IPS-18a (cell line): ENCODE results near the gene TMEM107.

Experiments used
- H3K27ac ChIP-seq: one replicate; pipeline ENCODE4 v1.5.1; 2013; ENCODE audit warnings: low read length
- H3K27me3 ChIP-seq: one replicate; pipeline ENCODE4 v1.6.1; 2013; ENCODE audit warnings: mild to moderate bottlenecking, low read length; ENCODE audit not compliant: control insufficient read depth, insufficient read depth
- H3K36me3 ChIP-seq: one replicate; pipeline ENCODE4 v1.6.1; 2013; ENCODE audit warnings: low read depth, low read length; ENCODE audit not compliant: control insufficient read depth
- H3K4me1 ChIP-seq: one replicate; pipeline ENCODE4 v1.6.1; 2013; ENCODE audit warnings: low read depth, low read length; ENCODE audit not compliant: control insufficient read depth
- H3K4me3 ChIP-seq: one replicate; pipeline ENCODE4 v1.5.1; 2013; ENCODE audit warnings: low read length
- H3K9ac ChIP-seq: one replicate; pipeline ENCODE4 v1.6.1; 2013; ENCODE audit warnings: mild to moderate bottlenecking, low read length, moderate library complexity
- H3K9me3 ChIP-seq: one replicate; pipeline ENCODE4 v1.6.1; 2013; ENCODE audit warnings: low read depth, low read length; ENCODE audit not compliant: control insufficient read depth

The TMEM107 gene

DNA sequence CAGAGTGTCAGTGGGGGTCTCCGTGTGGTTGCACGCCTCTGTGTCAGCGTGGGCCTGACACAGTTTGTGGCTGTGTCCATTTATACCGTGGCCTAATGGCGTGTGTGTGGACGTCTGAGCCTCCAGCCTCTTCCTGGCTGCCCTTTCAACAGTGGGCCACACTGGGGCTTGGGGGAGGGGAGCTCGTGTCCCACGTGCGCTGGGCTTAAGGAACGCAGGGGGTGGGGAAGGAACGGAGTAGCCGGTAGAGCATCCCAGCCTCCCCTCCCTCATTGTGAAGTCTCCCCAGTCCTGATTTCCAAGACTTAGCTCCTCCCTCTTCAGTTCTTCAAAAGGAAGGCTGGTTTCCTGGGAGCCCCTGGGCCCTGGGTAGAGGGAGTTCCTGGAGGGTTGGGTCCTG lies 42.8 kb downstream of the TMEM107 start:
- H3K27ac ChIP-seq = no peak overlapping the region
- H3K9me3 ChIP-seq = no peaks in the 10 kb centered on the region
- H3K9ac ChIP-seq = no peak overlapping the region
- H3K4me1 ChIP-seq = no peaks in the 10 kb centered on the region
- no peak overlapping the region for H3K4me3 ChIP-seq
- H3K36me3 ChIP-seq = no peaks in the 10 kb centered on the region
- peaks cover 32% of the 10 kb centered on the region for H3K27me3 ChIP-seq

DNA sequence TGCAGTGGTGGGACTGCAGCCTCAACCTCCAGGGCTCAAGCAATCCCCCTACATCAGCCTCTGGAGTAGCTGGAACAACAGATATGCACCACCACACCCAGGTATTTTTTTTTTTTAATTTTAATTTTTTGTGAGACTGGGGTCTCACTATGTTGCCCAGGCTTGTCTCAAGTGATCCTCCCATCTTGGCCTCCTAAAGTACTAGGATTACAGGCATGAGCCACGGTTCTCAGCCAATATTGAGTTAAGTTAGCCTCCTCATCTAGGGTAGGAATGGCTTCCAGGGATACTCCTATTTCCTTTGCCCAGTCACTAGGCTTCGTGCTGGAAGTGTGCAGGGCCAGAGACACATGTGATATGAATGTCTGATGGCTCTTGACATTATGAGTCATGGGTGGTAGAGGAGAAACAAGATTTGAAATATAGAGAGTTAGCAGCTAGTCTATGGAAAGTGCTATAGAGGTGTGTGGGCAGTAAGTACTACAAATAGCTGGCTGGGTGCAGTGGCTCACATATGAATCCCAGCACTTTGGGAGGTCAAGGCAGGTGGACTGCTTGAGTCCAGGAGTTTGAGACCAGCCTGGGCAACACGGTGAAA lies 44.2 kb downstream of the TMEM107 start:
- Histone ChIP-seq H3K27ac (no peak overlapping the region), H3K9me3 (no peaks in the 10 kb centered on the region), H3K4me1 (no peaks in the 10 kb centered on the region), H3K27me3 (peaks cover 34% of the 10 kb centered on the region), H3K36me3 (no peaks in the 10 kb centered on the region), H3K9ac (no peak overlapping the region), H3K4me3 (no peak overlapping the region)

GRCh38 chr17:8128125-8128784 lies 47.9 kb downstream of the TMEM107 start:
- peaks cover 66% of the 10 kb centered on the region for H3K27me3 ChIP-seq
- no peaks in the 10 kb centered on the region for H3K36me3 ChIP-seq
- H3K27ac ChIP-seq = no peak overlapping the region
- no peak overlapping the region for H3K9ac ChIP-seq
- H3K4me3 ChIP-seq = no peak overlapping the region
- H3K4me1 ChIP-seq = peaks cover 11% of the 10 kb centered on the region
- H3K9me3 ChIP-seq = no peaks in the 10 kb centered on the region

- Histone ChIP-seq H3K9me3 (no peaks in the 10 kb centered on the region), H3K36me3 (no peaks in the 10 kb centered on the region), H3K4me3 (peak overlapping the region; percentile 79), H3K9ac (no peak overlapping the region), H3K27ac (no peak overlapping the region), H3K4me1 (peaks cover 11% of the 10 kb centered on the region), H3K27me3 (peaks cover 80% of the 10 kb centered on the region)
Observed at GRCh38 chr17:8126491-8127066, 49.6 kb downstream of the TMEM107 start.

DNA sequence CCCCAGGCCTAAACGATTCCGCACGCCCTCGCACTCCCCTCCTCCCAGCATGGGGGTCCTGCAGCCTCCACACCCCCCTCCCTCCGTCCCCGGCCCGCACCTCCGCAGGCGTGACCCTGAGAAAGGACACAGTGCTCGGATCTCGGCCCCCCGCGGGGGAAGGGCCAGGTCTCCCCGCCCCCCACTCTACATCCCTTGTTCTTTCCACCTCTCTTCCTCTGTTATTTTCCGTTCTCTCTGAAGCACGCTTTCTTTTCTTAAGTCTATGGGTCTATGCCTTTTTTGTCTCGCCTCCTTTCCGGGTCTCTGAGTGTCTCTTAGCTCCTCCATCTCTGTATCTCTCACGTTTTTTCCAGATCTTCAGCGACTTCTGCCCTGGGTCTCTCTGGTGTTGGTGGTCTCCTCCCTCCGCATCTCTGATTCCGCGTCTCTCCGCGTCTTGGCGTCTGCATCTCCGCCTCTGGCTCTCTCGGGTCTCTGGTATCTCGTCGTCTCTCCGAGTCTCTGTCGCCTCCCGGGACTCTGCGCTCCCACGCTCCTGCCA lies 50.2 kb downstream of the TMEM107 start:
- Histone ChIP-seq H3K27ac (no peak overlapping the region), H3K4me1 (peaks cover 11% of the 10 kb centered on the region), H3K4me3 (peak overlapping the region; percentile 79), H3K9ac (peak overlapping the region; percentile 28), H3K36me3 (no peaks in the 10 kb centered on the region), H3K27me3 (peaks cover 80% of the 10 kb centered on the region), H3K9me3 (no peaks in the 10 kb centered on the region)

GRCh38 chr17:8125154-8125946 lies 50.8 kb downstream of the TMEM107 start:
- Histone ChIP-seq H3K4me1 (peaks cover 11% of the 10 kb centered on the region), H3K27me3 (peaks cover 79% of the 10 kb centered on the region), H3K36me3 (no peaks in the 10 kb centered on the region), H3K9ac (no peak overlapping the region), H3K27ac (no peak overlapping the region), H3K4me3 (peak overlapping the region; percentile 79), H3K9me3 (no peaks in the 10 kb centered on the region)

- Histone ChIP-seq H3K4me3 (peak overlapping the region; percentile 79), H3K27ac (no peak overlapping the region), H3K27me3 (peaks cover 71% of the 10 kb centered on the region), H3K9ac (no peak overlapping the region), H3K36me3 (no peaks in the 10 kb centered on the region), H3K9me3 (no peaks in the 10 kb centered on the region), H3K4me1 (peaks cover 11% of the 10 kb centered on the region)
Observed at GRCh38 chr17:8124350-8125153, 51.6 kb downstream of the TMEM107 start.

DNA sequence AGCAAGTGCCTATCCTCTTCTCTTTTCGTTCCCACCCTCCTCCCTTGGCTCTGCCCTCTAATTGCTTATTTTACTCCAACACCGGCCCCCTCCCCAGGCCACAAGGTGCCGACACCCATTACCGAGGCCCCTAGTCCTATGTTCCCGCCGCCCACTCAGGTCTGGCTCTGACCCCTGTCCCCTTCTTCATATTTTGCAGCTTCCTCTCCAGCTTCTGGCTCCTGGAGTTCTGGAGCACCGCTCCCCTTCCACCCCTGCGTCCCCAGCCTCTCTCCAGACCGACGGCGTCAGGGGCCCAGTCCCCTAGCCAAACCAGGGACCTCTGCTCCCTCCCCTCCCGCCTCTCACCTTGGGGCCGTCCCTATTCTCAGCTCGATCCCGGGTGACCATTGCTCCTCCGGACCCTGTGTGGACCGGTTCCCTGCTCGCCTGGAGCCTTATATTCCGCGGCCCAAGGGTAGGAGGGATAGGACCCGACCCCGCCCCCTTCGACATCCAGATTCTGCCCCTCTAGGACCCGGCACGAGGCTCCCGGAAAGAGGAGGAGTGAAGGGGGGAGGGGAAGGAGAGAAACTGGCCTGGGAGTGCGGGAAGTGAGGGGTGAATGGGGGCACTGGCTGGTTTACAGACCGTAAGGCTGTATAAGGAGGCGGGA lies 52.4 kb downstream of the TMEM107 start, which contains the start of gene HES7:
Gene HES7 (minus strand): TSS at position 412 of the 655 bp plus-strand sequence. CDS start 22 bp downstream, at position 390.
- no peak within 1 kb of the TSS for H3K27ac ChIP-seq
- no peaks in the 10 kb centered on the region for H3K9me3 ChIP-seq
- H3K36me3 ChIP-seq = no peaks in the 10 kb centered on the region
- H3K4me3 ChIP-seq = peak within 1 kb of the TSS; percentile 79
- H3K9ac ChIP-seq = no peak within 1 kb of the TSS
- H3K4me1 ChIP-seq = peaks cover 11% of the 10 kb centered on the region
- H3K27me3 ChIP-seq = peaks cover 66% of the 10 kb centered on the region

- H3K9me3 ChIP-seq = no peaks in the 10 kb centered on the region
- H3K4me1 ChIP-seq = peaks cover 11% of the 10 kb centered on the region
- H3K4me3 ChIP-seq = peak overlapping the region; percentile 79
- peaks cover 65% of the 10 kb centered on the region for H3K27me3 ChIP-seq
- H3K9ac ChIP-seq = no peak overlapping the region
- no peaks in the 10 kb centered on the region for H3K36me3 ChIP-seq
- no peak overlapping the region for H3K27ac ChIP-seq
Observed at GRCh38 chr17:8122924-8123694, 53.1 kb downstream of the TMEM107 start.
